Measurements from ENCODE around the gene RCOR1. TPM values are rescaled to one million over a fixed set of nuclear protein-coding genes. Genes with fewer than 3 reads are reported as not detected.

RCOR1 gene
- total and polyA plus RNA-seq, 2 experiments from 2014 or later = 9.9 to 30.2 TPM

GRCh38 chr14:102771144-102771543 is 178.7 kb downstream of the RCOR1 start:
- Histone ChIP-seq H3K9me3 (ENCODE audit: low read depth) (no peaks in the 10 kb centered on the region), H3K36me3 (replicated peaks; ENCODE audit: insufficient read depth, low read depth) (no peaks in the 10 kb centered on the region), H3K4me3 (no peak overlapping the region), H3K27ac (no peak overlapping the region), H3K4me1 (ENCODE audit: insufficient read depth) (no peaks in the 10 kb centered on the region), H2AFZ (no peak overlapping the region), H3K27me3 (no peaks in the 10 kb centered on the region), H4K20me1 (ENCODE audit: insufficient read depth, poor library complexity, severe bottlenecking) (no peaks in the 10 kb centered on the region), H3K4me2 (no peak overlapping the region), H3K9me2 (replicated peaks; ENCODE audit: insufficient read depth) (no peaks in the 10 kb centered on the region), H3K79me2 (no peaks in the 10 kb centered on the region)
- DNase-seq (ENCODE audit: low spot score) = no peak
- 90% methylated on average over 9 of the region's 9 CpGs for WGBS (ENCODE audit: low lambda C conversion rate, missing lambda C conversion rate)
- TF ChIP-seq CTCF (IDR thresholded peaks at IDR 0.05; ENCODE audit: poor library complexity) (no peak), EZH2 (IDR thresholded peaks at IDR 0.05; ENCODE audit: borderline replicate concordance) (no peak), EZH2phosphoT487 (IDR thresholded peaks at IDR 0.05; ENCODE audit: low read depth, severe bottlenecking, unreplicated experiment) (no peak)

GRCh38 chr14:102772781-102773570 is 180.5 kb downstream of the RCOR1 start:
- no peak overlapping the region for H3K4me2 ChIP-seq
- 73% methylated on average over 22 of the region's 22 CpGs for WGBS (ENCODE audit: low lambda C conversion rate, missing lambda C conversion rate)
- H3K27me3 ChIP-seq = no peaks in the 10 kb centered on the region
- TF ChIP-seq CTCF (IDR thresholded peaks at IDR 0.05; ENCODE audit: poor library complexity) (peak; percentile 18), EZH2phosphoT487 (IDR thresholded peaks at IDR 0.05; ENCODE audit: low read depth, severe bottlenecking, unreplicated experiment) (no peak)
- H3K4me3 ChIP-seq = no peak overlapping the region
- H4K20me1 ChIP-seq (ENCODE audit: insufficient read depth, poor library complexity, severe bottlenecking) = no peaks in the 10 kb centered on the region
- H3K9me2 ChIP-seq (replicated peaks; ENCODE audit: insufficient read depth) = no peaks in the 10 kb centered on the region
- no peaks in the 10 kb centered on the region for H3K4me1 ChIP-seq (ENCODE audit: insufficient read depth)
- H3K9me3 ChIP-seq (ENCODE audit: low read depth) = no peaks in the 10 kb centered on the region
- no peak overlapping the region for H2AFZ ChIP-seq
- no peak overlapping the region for H3K27ac ChIP-seq
- no peak for DNase-seq (ENCODE audit: low spot score)
- no peaks in the 10 kb centered on the region for H3K79me2 ChIP-seq
- no peaks in the 10 kb centered on the region for H3K36me3 ChIP-seq (replicated peaks; ENCODE audit: insufficient read depth, low read depth)

- TF ChIP-seq CTCF (IDR thresholded peaks at IDR 0.05; ENCODE audit: poor library complexity) = peak; percentile 75
- TF ChIP-seq EZH2phosphoT487 (IDR thresholded peaks at IDR 0.05; ENCODE audit: low read depth, severe bottlenecking, unreplicated experiment) = no peak
- no peak overlapping the region for H3K4me3 ChIP-seq
- H3K9me3 ChIP-seq (ENCODE audit: low read depth) = no peaks in the 10 kb centered on the region
- H3K79me2 ChIP-seq = peaks cover 10% of the 10 kb centered on the region
- no peaks in the 10 kb centered on the region for H3K9me2 ChIP-seq (replicated peaks; ENCODE audit: insufficient read depth)
- DNase-seq (ENCODE audit: low spot score) = peak; percentile 84
- H4K20me1 ChIP-seq (ENCODE audit: insufficient read depth, poor library complexity, severe bottlenecking) = no peaks in the 10 kb centered on the region
- H3K27ac ChIP-seq = no peak overlapping the region
- 59% methylated on average over 10 of the region's 10 CpGs for WGBS (ENCODE audit: low lambda C conversion rate, missing lambda C conversion rate)
- no peaks in the 10 kb centered on the region for H3K27me3 ChIP-seq
- H2AFZ ChIP-seq = no peak overlapping the region
- H3K4me2 ChIP-seq = no peak overlapping the region
- H3K4me1 ChIP-seq (ENCODE audit: insufficient read depth) = peaks cover 5% of the 10 kb centered on the region
- H3K36me3 ChIP-seq (replicated peaks; ENCODE audit: insufficient read depth, low read depth) = no peaks in the 10 kb centered on the region
Measured at GRCh38 chr14:102774391-102775153, 182.1 kb downstream of the RCOR1 start.

Data from hepatocyte (in vitro differentiated cells).